Measurements from ENCODE around the gene NDUFB5.

Gene NDUFB5

DNA sequence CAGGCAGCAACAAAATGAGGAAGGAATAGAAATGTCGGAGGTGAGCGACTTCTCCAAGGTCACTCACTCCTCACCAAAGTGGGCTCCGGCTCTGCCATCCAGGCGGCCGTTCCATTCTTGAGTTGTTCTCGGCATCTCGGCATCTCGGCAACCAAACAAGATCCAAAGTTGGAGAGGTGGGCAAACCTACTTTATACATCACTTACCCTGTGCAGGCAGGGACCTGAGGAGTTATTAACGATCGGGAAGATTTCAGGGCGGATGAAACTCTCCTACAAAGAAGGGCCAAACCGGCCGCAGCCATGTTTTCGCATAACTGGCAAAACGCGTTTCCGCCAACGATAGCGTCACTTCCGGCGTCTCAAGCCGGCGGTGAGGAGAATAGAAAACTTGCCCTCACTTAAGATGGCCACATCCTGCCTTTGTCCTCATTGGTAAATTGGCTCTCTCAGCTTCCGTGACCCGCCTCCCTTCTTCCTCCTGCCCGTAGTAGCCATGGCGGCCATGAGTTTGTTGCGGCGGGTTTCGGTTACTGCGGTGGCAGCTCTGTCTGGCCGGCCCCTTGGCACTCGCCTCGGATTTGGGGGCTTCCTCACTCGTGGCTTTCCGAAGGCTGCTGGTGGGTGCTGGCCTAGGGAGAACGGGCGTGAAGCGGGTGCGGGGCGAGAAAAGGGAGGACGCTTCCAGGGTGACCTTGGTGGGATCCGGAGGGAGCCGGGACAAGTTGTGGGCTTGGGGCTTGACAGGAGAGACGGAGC lies at the start of gene NDUFB5, which contains the start of gene MRPL47:
Gene NDUFB5 (plus strand): TSS at position 474 of the 758 bp plus-strand sequence. CDS start 22 bp downstream, at position 496.
Gene MRPL47 (minus strand): TSS at position 318 of the 758 bp plus-strand sequence. CDS start 14 bp downstream, at position 304.
- DNase-seq = peak; percentile 83

DNA sequence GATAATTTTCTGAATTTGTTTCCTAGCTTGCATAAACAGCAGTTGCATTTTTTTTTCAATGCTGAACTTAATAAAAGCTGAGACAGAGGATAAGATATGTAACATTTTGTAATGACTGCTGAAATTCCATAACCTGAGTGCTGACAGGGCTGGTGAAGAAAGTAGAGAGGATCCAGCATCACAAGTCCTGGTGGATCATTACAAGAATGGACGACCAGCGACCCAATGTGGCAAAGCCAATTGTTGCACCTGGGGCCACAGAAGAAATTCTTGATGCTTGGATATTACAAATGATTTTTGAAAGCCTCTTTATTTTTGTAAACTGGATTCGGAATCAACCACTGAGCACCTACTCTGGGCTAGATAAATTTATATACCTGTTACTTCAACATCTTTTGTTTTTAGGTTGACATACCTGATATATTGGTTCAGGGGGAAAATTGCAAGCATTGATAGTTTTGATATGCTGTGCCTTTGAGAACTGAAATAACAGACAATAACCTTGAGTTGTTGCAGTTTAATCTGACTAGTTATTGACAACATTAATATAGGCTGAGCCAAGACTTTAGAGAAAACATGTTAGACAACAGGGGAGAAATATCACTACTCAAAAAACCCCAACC lies 45.7 kb upstream of the NDUFB5 start:
- peak; percentile 23 for DNase-seq

DNA sequence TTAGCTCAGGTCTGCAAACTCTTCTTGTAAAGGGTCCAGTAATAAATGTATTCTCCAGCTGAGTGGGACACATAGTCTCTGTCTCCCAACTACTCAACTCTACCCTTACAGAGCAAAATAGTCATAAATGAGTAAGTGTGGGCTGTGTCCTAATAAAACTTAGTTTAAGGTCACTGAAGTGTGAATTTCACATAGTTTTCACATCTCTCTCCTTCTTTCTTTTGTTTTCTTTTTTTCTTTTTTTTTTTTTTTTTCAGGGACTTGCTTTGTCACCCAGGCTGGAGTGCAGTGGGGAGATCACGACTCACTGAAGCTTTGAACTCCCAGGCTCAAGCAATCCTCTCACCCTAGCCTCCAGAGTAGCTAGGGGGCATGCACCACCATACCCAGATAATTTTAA lies 43.8 kb upstream of the NDUFB5 start:
- DNase-seq = no peak

DNA sequence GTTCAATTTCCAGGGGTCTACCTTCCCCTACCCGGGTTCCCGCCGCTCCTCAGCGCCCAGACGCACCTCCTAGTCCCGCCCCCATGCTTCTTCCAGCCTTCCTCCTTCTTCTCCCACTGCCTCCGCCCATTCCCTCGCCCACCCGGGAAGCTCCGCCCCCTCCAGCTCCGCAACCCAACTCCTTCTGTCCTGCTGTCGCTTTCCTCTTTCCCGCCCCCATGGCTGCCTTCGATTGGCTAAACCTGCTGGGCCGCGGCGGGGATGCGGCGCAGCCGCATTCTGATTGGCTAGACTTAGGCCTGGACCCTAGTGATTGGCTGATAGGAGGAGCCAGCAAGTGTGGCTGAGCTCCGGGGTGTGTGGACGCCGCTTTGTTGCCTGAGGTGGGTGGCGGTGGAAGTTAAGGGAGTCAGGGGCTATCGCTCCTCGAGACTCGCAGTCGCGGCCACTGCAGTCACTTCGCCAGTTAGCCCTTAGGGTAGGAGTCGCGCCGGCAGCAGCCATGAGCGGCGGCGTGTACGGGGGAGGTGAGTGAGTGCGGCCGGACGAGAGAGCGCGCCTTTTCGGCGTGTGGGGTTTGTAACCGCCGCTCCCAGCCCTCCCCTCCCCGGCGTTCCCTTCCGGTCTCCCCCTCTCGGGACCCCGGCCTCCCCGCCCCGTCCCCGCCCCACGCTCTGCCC lies 41.9 kb upstream of the NDUFB5 start, which contains the start of gene ACTL6A:
Gene ACTL6A (plus strand): TSS at position 336 of the 680 bp plus-strand sequence. CDS start 167 bp downstream, at position 503.
- DNase-seq = peak; percentile 99

DNA sequence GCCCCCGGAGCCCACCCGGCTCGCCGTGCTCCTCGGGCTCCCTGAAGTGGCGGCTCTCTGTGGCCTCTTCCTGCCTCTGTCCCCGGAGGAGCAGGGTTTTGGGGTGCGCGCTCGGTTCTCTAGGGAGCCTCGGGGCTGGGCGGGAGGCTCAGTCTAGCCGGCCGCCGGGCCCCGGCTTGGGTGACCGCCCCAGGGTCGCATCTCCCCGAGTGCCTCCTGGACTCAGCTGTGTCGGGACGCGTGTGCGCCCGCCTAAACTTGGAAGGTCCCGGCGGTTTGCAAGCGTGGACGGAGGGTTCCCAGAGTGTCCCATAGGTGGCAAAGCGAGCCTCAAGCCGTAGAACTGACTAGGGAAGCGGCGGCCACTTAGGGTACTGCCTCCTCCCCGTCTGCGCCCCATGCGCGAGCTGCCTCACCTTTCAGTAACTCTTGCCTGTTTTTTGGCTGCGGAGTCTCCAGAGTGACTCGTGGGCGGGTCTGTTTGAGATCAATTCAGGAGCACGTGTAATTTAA lies 41.3 kb upstream of the NDUFB5 start:
- peak; percentile 66 for DNase-seq

DNA sequence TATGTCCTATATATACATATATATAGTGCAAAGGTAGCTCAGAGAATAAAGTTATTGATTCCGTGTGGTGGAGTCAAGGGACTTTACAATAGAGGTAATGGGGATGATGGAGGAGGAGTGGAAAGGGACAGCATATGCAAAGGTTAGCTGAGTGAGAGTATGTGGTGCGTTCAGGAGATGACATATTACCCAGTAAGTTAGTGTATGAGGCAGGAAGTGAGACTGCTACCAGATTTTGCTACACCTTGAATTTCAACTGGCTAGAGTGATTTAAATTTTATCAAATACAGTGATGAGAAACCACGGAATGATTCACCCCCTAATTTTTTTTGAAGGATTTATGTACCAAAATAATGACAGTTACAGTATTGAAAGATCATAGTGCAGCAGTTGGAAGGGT lies 39.1 kb upstream of the NDUFB5 start:
- DNase-seq = no peak

DNA sequence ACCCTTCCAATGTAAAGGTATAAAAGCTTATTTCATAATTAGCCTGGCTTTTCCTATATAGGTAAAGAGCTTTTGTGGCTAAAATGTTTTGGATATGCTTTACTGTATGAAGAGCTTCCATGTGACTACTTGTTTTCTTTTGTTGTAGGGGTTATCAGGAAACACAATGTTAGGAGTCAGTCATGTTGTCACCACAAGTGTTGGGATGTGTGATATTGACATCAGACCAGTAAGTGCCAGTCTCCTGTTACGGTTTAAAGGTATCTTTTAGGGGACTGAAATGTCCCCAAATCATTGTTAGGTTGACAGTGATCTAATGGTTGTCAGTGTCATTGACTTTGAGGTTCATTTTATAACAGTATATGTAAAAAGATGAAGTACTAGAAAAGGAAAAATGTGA lies 23.6 kb upstream of the NDUFB5 start:
- DNase-seq = no peak

DNA sequence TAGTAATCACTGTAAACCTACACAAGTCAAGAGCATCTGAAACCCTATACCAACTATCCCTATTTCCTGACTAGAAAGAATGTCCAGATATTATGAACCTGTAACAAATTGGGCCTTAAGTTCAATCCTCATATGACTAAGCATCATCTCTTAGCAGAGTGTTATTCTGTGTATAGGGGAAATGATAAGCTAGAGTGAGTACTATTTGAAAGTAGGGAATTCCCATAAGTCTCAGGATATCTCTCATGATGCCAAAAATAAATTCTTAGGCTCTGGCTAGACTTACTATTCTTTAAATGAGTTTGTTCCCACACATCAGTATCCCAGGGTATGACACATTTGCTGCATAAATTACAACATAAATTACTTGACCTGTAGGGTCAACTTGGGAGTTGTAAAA lies 15.5 kb upstream of the NDUFB5 start:
- no peak for DNase-seq

DNA sequence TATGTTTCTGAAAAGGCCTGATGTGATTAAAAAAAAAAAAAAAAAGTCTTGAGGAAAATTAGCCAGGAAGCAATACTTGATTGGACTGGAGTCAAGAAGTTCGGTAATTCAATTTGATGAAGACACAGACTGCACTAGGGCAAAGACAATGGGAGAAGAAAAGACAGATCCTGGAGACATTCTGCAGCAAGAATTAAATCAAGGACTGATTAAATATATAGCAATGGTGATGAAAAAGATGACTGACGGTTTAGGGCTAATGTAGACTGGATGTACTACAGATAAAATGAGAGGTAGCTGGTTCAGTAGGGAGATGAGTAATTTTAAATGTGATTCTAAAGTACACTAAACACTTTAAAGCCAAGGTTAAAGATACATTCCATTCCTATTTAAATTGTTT lies 13.9 kb upstream of the NDUFB5 start:
- no peak for DNase-seq

DNA sequence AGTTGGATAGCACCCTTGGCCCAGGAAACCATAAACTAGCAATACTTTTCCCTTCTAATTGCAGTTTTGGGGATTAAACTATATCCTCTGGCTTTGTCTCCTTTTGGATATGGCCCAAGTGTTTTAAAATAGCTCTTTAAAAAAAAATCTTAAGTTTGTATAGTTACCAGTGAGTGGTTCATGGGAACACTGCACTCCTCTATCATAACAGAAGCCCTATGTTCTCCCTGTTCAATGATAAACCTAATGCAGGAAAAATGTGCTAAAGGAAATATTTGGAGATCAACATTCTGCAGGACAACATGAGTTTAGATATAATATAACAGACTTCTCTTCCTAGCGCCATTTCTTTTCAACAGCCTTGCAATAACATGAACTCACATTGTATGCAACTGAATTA lies 13.3 kb upstream of the NDUFB5 start:
- no peak for DNase-seq

DNA sequence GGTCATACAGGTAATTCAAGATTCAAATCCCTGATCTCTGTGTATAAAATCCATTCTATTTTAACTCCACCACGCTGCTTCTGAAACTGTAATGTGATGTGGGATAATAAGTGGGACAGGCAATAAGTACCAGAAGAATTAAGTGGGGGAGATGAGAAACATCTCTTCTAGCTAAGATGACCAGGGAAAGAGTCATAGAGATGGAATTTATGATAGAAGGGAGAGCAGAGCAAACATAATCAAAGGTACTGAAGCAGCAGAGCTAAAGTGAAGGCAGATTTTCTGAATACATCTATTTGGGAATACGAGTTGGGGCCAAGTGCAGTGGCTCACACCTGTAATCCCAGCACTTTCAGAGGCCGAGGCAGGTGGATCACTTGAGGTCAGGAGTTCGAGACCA lies 5.1 kb upstream of the NDUFB5 start:
- no peak for DNase-seq

DNA sequence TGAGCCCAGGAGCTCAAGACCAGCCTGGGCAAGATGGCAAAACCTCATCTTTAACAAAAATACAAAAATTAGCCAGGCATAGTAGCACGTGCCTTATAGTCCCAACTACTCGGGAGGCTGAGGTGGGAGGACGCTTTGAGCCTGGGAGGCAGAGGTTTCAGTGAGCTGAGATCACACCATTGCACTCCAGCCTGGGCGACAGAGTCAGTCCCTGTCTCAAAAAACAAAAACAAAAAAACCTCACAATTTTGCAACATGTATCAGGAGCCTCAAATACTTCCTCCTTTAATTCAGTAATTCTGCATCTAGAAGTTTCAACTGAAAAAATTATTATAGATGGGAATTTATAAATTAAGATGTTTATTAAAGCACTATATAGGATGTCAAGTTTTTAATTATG lies 1.3 kb upstream of the NDUFB5 start:
- no peak for DNase-seq

DNA sequence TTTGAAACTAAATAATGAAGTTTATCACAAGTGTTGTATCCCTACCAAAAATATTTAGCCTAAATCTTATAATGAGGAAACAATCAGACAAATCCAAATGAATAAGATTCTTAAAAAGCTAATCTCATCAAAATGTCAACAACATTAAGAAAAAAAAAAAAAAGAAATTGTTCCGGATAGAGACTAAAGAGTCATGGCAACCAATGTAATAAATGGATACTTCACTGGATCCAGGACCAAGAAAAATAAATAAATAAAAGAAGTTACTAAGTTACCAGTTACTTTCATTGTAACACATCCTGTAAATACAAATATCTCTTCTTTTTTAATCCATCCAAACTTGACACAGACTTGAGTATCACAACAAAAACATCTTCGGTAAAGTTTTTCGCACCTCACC lies 763 bp upstream of the NDUFB5 start:
- DNase-seq = no peak

DNA sequence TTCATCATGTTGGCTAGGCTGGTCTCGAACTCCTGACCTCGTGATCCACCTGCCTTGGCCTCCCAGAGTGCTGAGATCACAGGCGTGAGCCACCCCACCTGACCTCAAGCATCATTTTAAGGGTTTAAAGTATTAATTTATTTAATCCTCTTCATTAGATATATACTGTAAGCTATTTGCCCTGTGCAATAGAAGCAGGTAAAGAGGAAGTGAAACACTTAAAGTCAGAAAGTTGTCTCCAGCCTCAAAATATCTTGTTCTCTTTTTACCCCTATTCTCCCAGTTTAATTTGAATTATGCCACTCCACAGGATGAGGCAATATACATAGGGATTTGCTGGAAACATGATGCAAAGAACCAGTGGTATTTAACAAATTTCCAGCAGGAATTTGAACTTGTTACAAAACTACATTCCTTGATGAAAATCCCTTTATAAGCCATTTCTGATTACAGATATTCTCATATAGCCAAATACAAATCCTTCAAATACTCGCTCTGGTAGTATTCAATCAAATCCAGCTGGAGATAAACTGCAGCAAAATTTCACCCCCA lies 2.0 kb downstream of the NDUFB5 start:
- no peak for DNase-seq

DNA sequence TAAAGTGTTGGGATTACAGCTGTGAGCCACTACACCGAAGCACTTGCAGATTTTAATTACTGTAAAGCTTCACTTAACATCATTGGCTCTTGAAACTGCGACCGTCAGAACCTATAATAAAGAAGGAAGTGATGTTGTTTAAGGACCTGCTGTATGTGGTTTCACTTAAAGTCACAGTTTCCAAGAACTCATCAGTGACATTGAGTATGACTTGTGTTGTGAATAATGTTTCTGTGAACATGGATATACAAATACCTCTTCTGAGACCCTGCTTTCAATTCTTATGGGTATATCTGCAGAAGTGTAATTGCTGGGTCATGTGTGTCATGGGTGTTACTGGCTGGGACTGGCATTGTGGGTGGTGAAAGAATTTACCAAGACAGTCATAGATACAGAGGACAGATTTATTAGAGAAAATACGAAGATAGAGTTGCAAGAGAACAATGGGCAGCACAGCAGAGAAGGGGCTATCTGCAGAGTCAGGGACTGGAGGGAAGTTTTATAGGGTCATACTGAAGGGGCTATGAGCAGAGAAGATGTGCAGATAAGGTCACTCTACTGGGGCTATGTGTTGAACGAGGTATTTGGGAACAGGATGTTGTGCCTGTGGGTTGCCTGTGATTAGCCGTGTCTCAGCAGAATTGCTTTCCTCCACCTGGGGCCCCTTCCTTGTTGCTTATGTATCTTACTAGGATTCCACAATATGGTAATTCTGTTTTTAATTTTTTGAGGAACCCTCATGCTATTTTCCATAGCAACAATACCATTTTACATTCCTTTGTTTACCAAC lies 4.5 kb downstream of the NDUFB5 start:
- DNase-seq = no peak

DNA sequence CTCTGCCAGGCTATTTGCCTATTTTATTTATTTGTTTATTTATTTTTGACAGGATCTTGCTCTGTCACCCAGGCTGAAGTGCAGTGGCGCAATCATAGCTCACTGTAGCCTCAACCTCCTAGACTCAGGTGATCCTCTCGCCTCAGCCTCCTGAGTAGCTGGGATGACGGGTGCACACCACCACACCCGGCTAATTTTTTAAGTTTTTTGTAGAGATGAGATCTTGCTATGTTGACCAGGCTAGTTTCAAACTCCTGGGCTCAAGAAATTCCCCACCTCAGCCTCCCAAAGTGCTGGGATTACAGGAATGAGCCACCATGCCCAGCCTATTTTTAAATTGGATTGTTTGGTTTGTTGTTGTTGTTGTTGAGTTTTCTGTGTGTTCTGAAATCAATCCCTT lies 5.5 kb downstream of the NDUFB5 start:
- DNase-seq = no peak

DNA sequence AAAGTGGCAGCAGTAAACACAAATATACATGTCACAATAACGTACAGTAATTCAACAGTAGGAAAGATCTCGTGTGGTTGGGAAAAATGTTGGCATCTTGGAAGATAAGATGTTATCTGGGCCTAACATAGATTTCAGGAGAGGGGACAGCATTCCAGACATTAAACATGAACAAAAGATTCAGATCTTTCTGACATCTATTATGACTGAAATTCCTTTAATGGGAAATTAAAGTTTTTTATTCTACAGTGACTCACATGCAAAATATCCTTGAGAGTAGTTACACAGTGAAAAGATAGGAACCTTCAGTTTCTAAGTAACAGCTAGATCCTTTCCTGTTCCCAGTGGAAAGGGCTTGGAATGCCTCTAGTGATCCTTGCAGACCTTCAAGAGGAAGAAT lies 9.2 kb downstream of the NDUFB5 start:
- no peak for DNase-seq

DNA sequence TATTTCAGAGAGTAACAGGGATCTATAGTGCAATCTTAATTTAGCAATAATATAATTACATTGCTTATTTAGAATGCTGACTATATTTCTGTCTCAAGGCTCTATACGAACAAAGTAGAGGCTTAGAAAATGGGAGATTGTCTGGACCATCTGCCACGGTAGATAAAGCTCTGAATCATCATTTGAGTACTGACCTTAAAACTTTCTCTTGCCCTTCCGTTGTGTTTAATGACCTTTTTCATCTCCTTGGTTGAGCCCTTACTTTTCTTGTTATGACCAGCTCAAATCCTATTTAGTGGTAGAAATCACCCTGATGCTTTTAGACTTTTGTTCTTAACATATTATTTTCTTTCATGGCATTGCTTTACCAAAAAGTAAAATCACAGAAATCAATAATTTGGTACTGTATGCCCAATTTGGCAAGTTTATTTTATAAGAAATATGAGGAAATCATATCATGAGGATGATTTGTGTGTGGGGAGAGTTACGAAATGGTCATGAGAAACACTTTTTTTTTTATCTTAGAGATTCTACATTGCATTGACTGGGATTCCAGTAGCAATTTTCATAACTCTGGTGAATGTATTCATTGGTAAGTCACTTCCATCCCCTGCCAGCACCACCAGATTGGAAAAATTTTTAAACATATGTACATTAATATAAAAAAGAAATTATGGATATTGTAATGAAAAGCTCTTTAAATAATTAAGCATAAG lies 11.0 kb downstream of the NDUFB5 start:
- DNase-seq = no peak

DNA sequence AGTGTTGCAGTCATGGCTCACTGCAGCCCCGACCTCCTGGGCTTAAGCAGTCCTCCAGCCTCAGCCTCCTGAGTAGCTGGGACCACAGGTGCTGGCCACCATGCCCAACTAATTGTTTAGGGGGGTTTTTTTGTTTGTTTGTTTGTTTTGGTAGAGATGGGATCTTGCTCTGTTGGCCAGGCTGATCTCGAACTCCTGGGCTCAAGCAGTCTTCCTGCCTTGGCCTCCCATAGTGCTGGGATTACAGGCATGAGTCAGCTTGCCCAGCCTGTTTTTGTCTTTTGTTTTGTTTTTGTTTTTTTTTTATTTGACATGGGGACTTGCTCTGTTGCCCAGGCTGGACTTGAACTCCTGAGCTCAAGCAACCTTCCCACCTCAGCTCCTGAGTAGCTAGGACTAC lies 17.4 kb downstream of the NDUFB5 start:
- DNase-seq = no peak

DNA sequence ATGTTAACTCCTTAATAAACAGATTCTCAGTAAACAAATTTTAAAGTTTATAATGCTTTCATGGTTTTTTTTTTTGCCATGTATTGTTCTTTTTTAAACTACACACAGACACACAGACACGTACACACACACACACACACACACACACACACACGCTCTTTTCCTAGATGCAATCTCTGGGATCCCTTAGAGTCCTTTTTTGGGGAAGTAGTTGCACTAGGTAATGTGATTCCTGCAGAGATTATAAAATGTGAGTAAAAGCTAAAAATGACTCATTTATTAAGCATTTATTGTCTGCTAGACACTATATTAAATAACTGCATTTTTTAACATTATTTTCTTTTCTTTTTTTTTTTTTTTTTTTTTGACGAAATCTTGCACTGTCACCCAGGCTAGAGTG lies 19.9 kb downstream of the NDUFB5 start:
- DNase-seq = no peak

DNA sequence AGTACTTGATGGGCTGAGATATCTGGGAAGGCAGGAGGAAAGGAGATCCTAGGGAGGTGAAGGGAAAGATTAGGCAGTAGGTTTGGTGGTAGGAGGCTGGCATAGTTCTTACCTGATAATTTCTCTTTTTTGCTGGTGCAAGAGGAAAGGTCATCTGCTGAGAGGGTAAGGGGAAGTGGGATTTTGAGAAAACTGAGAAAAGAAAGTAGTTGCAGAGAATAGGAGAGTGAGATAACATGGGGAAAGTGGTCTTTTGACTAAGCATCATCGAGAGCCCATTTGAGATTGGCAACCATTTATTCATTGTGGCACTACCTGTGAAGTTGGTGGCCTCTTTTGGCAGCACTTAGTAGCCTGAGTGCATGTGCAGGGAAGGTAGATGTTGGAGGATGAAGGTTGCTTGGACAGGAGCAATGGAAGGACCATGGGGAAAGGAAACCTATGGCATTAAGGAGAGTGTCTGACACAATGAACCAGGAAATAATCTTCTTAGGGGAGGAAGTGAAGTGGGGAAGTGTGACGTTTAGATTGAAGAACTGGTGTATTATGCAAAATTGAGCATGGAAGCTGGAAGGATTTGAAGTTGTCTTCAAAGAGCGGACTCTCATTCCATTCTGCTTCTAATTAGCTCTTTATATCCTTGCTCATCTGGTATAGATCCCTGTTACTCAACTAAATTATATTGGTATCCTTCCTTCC lies 26.3 kb downstream of the NDUFB5 start:
- no peak for DNase-seq
